HT-29 (cell line): Measurements from ENCODE around the gene ACAD11. TPM values are rescaled to one million over a fixed set of nuclear protein-coding genes. Genes with fewer than 3 reads are reported as not detected.
"Not testable (repeated sequence)": the region's sequence is repeated elsewhere in the genome, so short reads cannot be mapped to it uniquely, and the experiment has no call there.

Source experiments
- DNase-seq: peaks from one replicate; pipeline ENCODE4 v3.0.0-alpha.2; 2015; ENCODE audit warnings: low spot score
- total RNA-seq: library from RNA; depleted of rRNA; stranded (reverse); fragments of >200 nt; shearing (Covaris generic); gene quantifications from 2 replicates; pipeline ENCODE4 v1.2.3, GENCODE V29; 2014

Gene ACAD11
- total RNA-seq, 1 experiment from 2014 or later = 10.9 TPM

- DNase-seq = not testable (repeated sequence)
Measured at GRCh38 chr3:132600614-132601013, 59.0 kb downstream of the ACAD11 start.

GRCh38 chr3:132598181-132598580 lies 61.4 kb downstream of the ACAD11 start:
- no peak for DNase-seq

GRCh38 chr3:132597660-132598059 lies 61.9 kb downstream of the ACAD11 start:
- DNase-seq = peak; percentile 2

- DNase-seq = peak; percentile 9
Measured at GRCh38 chr3:132596816-132597433, 62.7 kb downstream of the ACAD11 start, which contains the start of gene ACKR4. Gene ACKR4, plus strand, starts transcription at chr3:132597270. Its CDS starts 3,128 bp downstream, at chr3:132600398.

GRCh38 chr3:132596326-132596725 lies 63.3 kb downstream of the ACAD11 start:
- DNase-seq = no peak

GRCh38 chr3:132595014-132595413 lies 64.6 kb downstream of the ACAD11 start:
- no peak for DNase-seq

- no peak for DNase-seq
Measured at GRCh38 chr3:132594498-132594897, 65.1 kb downstream of the ACAD11 start.

- no peak for DNase-seq
Measured at GRCh38 chr3:132593947-132594323, 65.7 kb downstream of the ACAD11 start.

GRCh38 chr3:132593241-132593946 lies 66.2 kb downstream of the ACAD11 start:
- no peak for DNase-seq

- DNase-seq = no peak
Measured at GRCh38 chr3:132592216-132592615, 67.4 kb downstream of the ACAD11 start.

GRCh38 chr3:132587401-132587800 lies 72.2 kb downstream of the ACAD11 start:
- DNase-seq = no peak

- DNase-seq = no peak
Measured at GRCh38 chr3:132573797-132574211, 85.8 kb downstream of the ACAD11 start.

- DNase-seq = no peak
Measured at GRCh38 chr3:132570016-132570415, 89.6 kb downstream of the ACAD11 start.

- DNase-seq = no peak
Measured at GRCh38 chr3:132569580-132569979, 90.0 kb downstream of the ACAD11 start.

GRCh38 chr3:132569153-132569552 lies 90.5 kb downstream of the ACAD11 start:
- no peak for DNase-seq

- DNase-seq = no peak
Measured at GRCh38 chr3:132568422-132568821, 91.2 kb downstream of the ACAD11 start.

GRCh38 chr3:132564070-132564465 lies 95.5 kb downstream of the ACAD11 start:
- DNase-seq = no peak

- no peak for DNase-seq
Measured at GRCh38 chr3:132563420-132564069, 96.1 kb downstream of the ACAD11 start.

GRCh38 chr3:132561003-132561402 lies 98.6 kb downstream of the ACAD11 start:
- no peak for DNase-seq

GRCh38 chr3:132556508-132557159 lies 103.0 kb downstream of the ACAD11 start:
- no peak for DNase-seq

GRCh38 chr3:132556036-132556386 lies 103.6 kb downstream of the ACAD11 start:
- DNase-seq = not testable (repeated sequence)

- DNase-seq = no peak
Measured at GRCh38 chr3:132555306-132556035, 104.1 kb downstream of the ACAD11 start.
